ENCODE data around the gene SPTB. TPM values are rescaled to one million over a fixed set of nuclear protein-coding genes. Genes with fewer than 3 reads are reported as not detected.

Gene SPTB
- total RNA-seq, 1 donor from 2014 or later, result 3.0 TPM

GRCh38 chr14:64772397-64772950 is 107.2 kb downstream of the SPTB start:
- no peaks in the 10 kb centered on the region for H3K4me1 ChIP-seq
- intact Hi-C loops (cut with DNase I), result no loop called here
- TF ChIP-seq CTCF (IDR thresholded peaks at IDR 0.05), result no peak
- H3K36me3 ChIP-seq, result no peaks in the 10 kb centered on the region
- ATAC-seq (no peak), DNase-seq (no peak)
- no peak overlapping the region for H3K4me3 ChIP-seq
- no peaks in the 10 kb centered on the region for H3K9me3 ChIP-seq
- no peaks in the 10 kb centered on the region for H3K27me3 ChIP-seq
- no peak overlapping the region for H3K27ac ChIP-seq

GRCh38 chr14:64771161-64771560 is 108.5 kb downstream of the SPTB start:
- DNase-seq (no peak), ATAC-seq (no peak)
- H3K9me3 ChIP-seq, result no peaks in the 10 kb centered on the region
- no peaks in the 10 kb centered on the region for H3K4me1 ChIP-seq
- H3K27ac ChIP-seq, result no peak overlapping the region
- intact Hi-C loops (cut with DNase I), result no loop called here
- no peaks in the 10 kb centered on the region for H3K36me3 ChIP-seq
- no peak overlapping the region for H3K4me3 ChIP-seq
- no peaks in the 10 kb centered on the region for H3K27me3 ChIP-seq
- no peak for TF ChIP-seq CTCF (IDR thresholded peaks at IDR 0.05)

GRCh38 chr14:64770751-64771150 is 109.0 kb downstream of the SPTB start:
- no peaks in the 10 kb centered on the region for H3K9me3 ChIP-seq
- H3K36me3 ChIP-seq, result no peaks in the 10 kb centered on the region
- no peak overlapping the region for H3K27ac ChIP-seq
- TF ChIP-seq CTCF (IDR thresholded peaks at IDR 0.05), result no peak
- intact Hi-C loops (cut with DNase I), result no loop called here
- DNase-seq (no peak), ATAC-seq (no peak)
- H3K27me3 ChIP-seq, result no peaks in the 10 kb centered on the region
- H3K4me1 ChIP-seq, result no peaks in the 10 kb centered on the region
- no peak overlapping the region for H3K4me3 ChIP-seq

GRCh38 chr14:64769096-64770020 is 110.3 kb downstream of the SPTB start:
- Histone ChIP-seq H3K27ac (no peak overlapping the region), H3K9me3 (no peaks in the 10 kb centered on the region), H3K36me3 (no peaks in the 10 kb centered on the region), H3K4me3 (no peak overlapping the region), H3K27me3 (no peaks in the 10 kb centered on the region), H3K4me1 (no peaks in the 10 kb centered on the region)
- TF ChIP-seq CTCF (IDR thresholded peaks at IDR 0.05), result no peak
- no peak for DNase-seq
- intact Hi-C loops (cut with DNase I), result no loop called here
- no peak for ATAC-seq

GRCh38 chr14:64768401-64769095 is 111.2 kb downstream of the SPTB start:
- intact Hi-C loops (cut with DNase I), result no loop called here
- ATAC-seq, result no peak

More at GRCh38 chr14:64768401-64769095, 111.2 kb downstream of the SPTB start:
- no peak overlapping the region for H3K27ac ChIP-seq
- TF ChIP-seq CTCF (IDR thresholded peaks at IDR 0.05), result no peak
- no peaks in the 10 kb centered on the region for H3K36me3 ChIP-seq
- no peak overlapping the region for H3K4me3 ChIP-seq
- no peaks in the 10 kb centered on the region for H3K27me3 ChIP-seq
- DNase-seq, result no peak
- peaks cover 3% of the 10 kb centered on the region for H3K4me1 ChIP-seq
- no peaks in the 10 kb centered on the region for H3K9me3 ChIP-seq
